Measurements from ENCODE around the gene ZCCHC14.

Gene ZCCHC14

GRCh38 chr16:87360862-87361610 is 131.8 kb downstream of the ZCCHC14 start:
- H3K79me2 ChIP-seq (ENCODE audit: insufficient read depth, low read length), result peaks cover 15% of the 10 kb centered on the region; the same call in 1 of the 2 replicates
- TF ChIP-seq EZH2phosphoT487 (conservative IDR thresholded peaks at IDR 0.05; ENCODE audit: low read length), result no peak
- no peak for TF ChIP-seq CTCF (IDR thresholded peaks at IDR 0.05; ENCODE audit: insufficient read depth, low read length, poor library complexity, severe bottlenecking)
- no peaks in the 10 kb centered on the region for H3K36me3 ChIP-seq (ENCODE audit: low read length)

DNA sequence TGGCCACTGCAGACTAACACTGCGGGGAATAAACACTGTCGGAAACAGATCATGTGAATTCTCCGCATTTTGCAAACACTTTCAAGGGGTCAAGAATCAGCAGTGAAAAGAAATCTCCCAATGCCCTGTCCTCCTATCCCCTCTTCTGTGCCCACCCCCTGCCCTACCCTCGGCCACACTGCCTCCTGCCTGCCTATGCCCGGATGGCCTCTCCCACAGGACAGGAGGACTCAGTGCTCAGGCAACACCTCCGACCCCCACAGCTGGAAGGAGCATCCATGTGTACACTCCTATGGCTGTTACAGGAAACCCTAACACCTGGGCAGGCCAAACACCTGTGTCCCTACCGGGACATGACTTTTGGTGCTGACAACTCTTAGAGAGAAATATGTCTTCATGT is 133.7 kb downstream of the ZCCHC14 start:
- Histone ChIP-seq H3K9ac (ENCODE audit: low read length) (no peak overlapping the region), H3K9me3 (ENCODE audit: insufficient read depth, low read length) (no peaks in the 10 kb centered on the region), H3F3A (ENCODE audit: insufficient read depth) (no peaks in the 10 kb centered on the region), H3K36me3 (ENCODE audit: low read length) (no peaks in the 10 kb centered on the region), H2AFZ (ENCODE audit: low read depth, low read length, severe bottlenecking) (no peak overlapping the region), H3K79me2 (ENCODE audit: insufficient read depth, low read length) (0 out of 2 replicates have a peak, but pooled peaks cover under 1% of the 10 kb centered on the region), H4K20me1 (ENCODE audit: low read depth, low read length) (no peaks in the 10 kb centered on the region; the same call in 1 of the 2 replicates), H3K9me2 (replicated peaks; ENCODE audit: insufficient read depth, low read length) (no peaks in the 10 kb centered on the region), H3K4me2 (ENCODE audit: low read depth, low read length, poor library complexity, severe bottlenecking) (no peak overlapping the region), H3K4me3 (ENCODE audit: insufficient read depth, low read length, poor library complexity, severe bottlenecking) (no peak overlapping the region), H3K27ac (ENCODE audit: low read depth, low read length) (no peak overlapping the region), H3K27me3 (ENCODE audit: low read length) (no peaks in the 10 kb centered on the region)
- no peak for TF ChIP-seq CTCF (IDR thresholded peaks at IDR 0.05; ENCODE audit: insufficient read depth, low read length, poor library complexity, severe bottlenecking)
- TF ChIP-seq EZH2phosphoT487 (conservative IDR thresholded peaks at IDR 0.05; ENCODE audit: low read length), result no peak

More at GRCh38 chr16:87360862-87361610, 131.8 kb downstream of the ZCCHC14 start:
- no peak overlapping the region for H2AFZ ChIP-seq (ENCODE audit: low read depth, low read length, severe bottlenecking)
- H3K4me2 ChIP-seq (ENCODE audit: low read depth, low read length, poor library complexity, severe bottlenecking), result no peak overlapping the region
- H3K4me3 ChIP-seq (ENCODE audit: insufficient read depth, low read length, poor library complexity, severe bottlenecking), result no peak overlapping the region
- no peak overlapping the region for H3K27ac ChIP-seq (ENCODE audit: low read depth, low read length)
- no peaks in the 10 kb centered on the region for H3K9me3 ChIP-seq (ENCODE audit: insufficient read depth, low read length)
- H3K27me3 ChIP-seq (ENCODE audit: low read length), result no peaks in the 10 kb centered on the region
- H4K20me1 ChIP-seq (ENCODE audit: low read depth, low read length), result no peaks in the 10 kb centered on the region; the same call in 1 of the 2 replicates
- H3K9me2 ChIP-seq (replicated peaks; ENCODE audit: insufficient read depth, low read length), result no peaks in the 10 kb centered on the region
- H3F3A ChIP-seq (ENCODE audit: insufficient read depth), result no peaks in the 10 kb centered on the region
- no peak overlapping the region for H3K9ac ChIP-seq (ENCODE audit: low read length)

GRCh38 chr16:87358696-87359095 is 134.1 kb downstream of the ZCCHC14 start:
- Histone ChIP-seq H3F3A (ENCODE audit: insufficient read depth) (no peaks in the 10 kb centered on the region), H3K9me3 (ENCODE audit: insufficient read depth, low read length) (no peaks in the 10 kb centered on the region), H3K9me2 (replicated peaks; ENCODE audit: insufficient read depth, low read length) (no peaks in the 10 kb centered on the region), H2AFZ (ENCODE audit: low read depth, low read length, severe bottlenecking) (no peak overlapping the region), H3K4me2 (ENCODE audit: low read depth, low read length, poor library complexity, severe bottlenecking) (no peak overlapping the region), H3K4me3 (ENCODE audit: insufficient read depth, low read length, poor library complexity, severe bottlenecking) (no peak overlapping the region), H3K9ac (ENCODE audit: low read length) (no peak overlapping the region), H3K79me2 (ENCODE audit: insufficient read depth, low read length) (no peaks in the 10 kb centered on the region), H3K27me3 (ENCODE audit: low read length) (no peaks in the 10 kb centered on the region), H3K27ac (ENCODE audit: low read depth, low read length) (no peak overlapping the region), H4K20me1 (ENCODE audit: low read depth, low read length) (no peaks in the 10 kb centered on the region; the same call in 1 of the 2 replicates), H3K36me3 (ENCODE audit: low read length) (no peaks in the 10 kb centered on the region)
- TF ChIP-seq CTCF (IDR thresholded peaks at IDR 0.05; ENCODE audit: insufficient read depth, low read length, poor library complexity, severe bottlenecking), result no peak
